GM18868 (cell line): ENCODE measurements around the gene RPRD1A.
"Not testable (repeated sequence)": the region's sequence is repeated elsewhere in the genome, so short reads cannot be mapped to it uniquely, and the experiment has no call there.

ENCODE experiments used
- ATAC-seq: cut with Tn5 transposase; IDR thresholded peaks from one replicate; pipeline ENCODE4 v1.9.1; 2021; ENCODE audit warnings: mild to moderate bottlenecking, moderate library complexity; ENCODE audit not compliant: unreplicated experiment

Gene RPRD1A

GRCh38 chr18:35972197-35973000, 95.0 kb downstream of the RPRD1A start, which contains the start of gene RMP24:
RMP24 (plus strand) TSS chr18:35972679.
- peak; percentile 89 for ATAC-seq

GRCh38 chr18:35971661-35972196, 95.6 kb downstream of the RPRD1A start:
- ATAC-seq: peak; percentile 7

GRCh38 chr18:35969676-35970075, 97.7 kb downstream of the RPRD1A start:
- no peak for ATAC-seq

GRCh38 chr18:35968278-35968880, 99.0 kb downstream of the RPRD1A start:
- ATAC-seq: no peak

- ATAC-seq: not testable (repeated sequence)
Measured at GRCh38 chr18:35967866-35968265, 99.5 kb downstream of the RPRD1A start.

- no peak for ATAC-seq
Measured at GRCh38 chr18:35964319-35964718, 103.0 kb downstream of the RPRD1A start.

GRCh38 chr18:35962320-35962719, 105.0 kb downstream of the RPRD1A start:
- no peak for ATAC-seq

GRCh38 chr18:35956226-35956625, 111.1 kb downstream of the RPRD1A start:
- no peak for ATAC-seq

GRCh38 chr18:35953688-35954087, 113.7 kb downstream of the RPRD1A start:
- peak; percentile 64 for ATAC-seq

GRCh38 chr18:35950628-35950982, 116.8 kb downstream of the RPRD1A start:
- no peak for ATAC-seq

- peak; percentile 65 for ATAC-seq
Measured at GRCh38 chr18:35949903-35950627, 117.3 kb downstream of the RPRD1A start.

- no peak for ATAC-seq
Measured at GRCh38 chr18:35949090-35949489, 118.3 kb downstream of the RPRD1A start.

- ATAC-seq: no peak
Measured at GRCh38 chr18:35948080-35948479, 119.3 kb downstream of the RPRD1A start.

GRCh38 chr18:35942661-35943060, 124.7 kb downstream of the RPRD1A start:
- ATAC-seq: no peak

GRCh38 chr18:35942133-35942532, 125.2 kb downstream of the RPRD1A start:
- no peak for ATAC-seq

GRCh38 chr18:35941299-35941698, 126.1 kb downstream of the RPRD1A start:
- no peak for ATAC-seq
